PC-3 (cell line): ENCODE data around the gene GBA2. TPM values are rescaled to one million over a fixed set of nuclear protein-coding genes. Genes with fewer than 3 reads are reported as not detected.
A peak's percentile ranks its signal among the peaks of the same experiment; 100 is the strongest.

Experiments
- ATAC-seq: fragments of 200-7000 bp; cut with Tn5 transposase; 2 replicates; pipeline ENCODE4 v1.9.1; 2020; ENCODE audit warnings: mild to moderate bottlenecking, moderate library complexity
- BruUV-seq: library from RNA; stranded (reverse); fragments of 400-500 nt; replicated peaks from 2 replicates; lab custom pipeline; 2021; lab: Mats Ljungman, UMichigan
- CTCF ChIA-PET: fragments of 300-600 bp; sonication (Branson Sonifier 250); formaldehyde crosslinking; loops from one replicate; lab custom pipeline; 2022; ENCODE audit warnings: antibody characterized with exemption; lab: Charles Lee
- POLR2A ChIA-PET: fragments of 300-600 bp; sonication (Branson Sonifier 250); formaldehyde crosslinking; loops from one replicate; lab custom pipeline; 2022; ENCODE audit warnings: antibody characterized with exemption; ENCODE audit not compliant: unreplicated experiment; lab: Charles Lee
- DNase-seq: peaks from one replicate; pipeline ENCODE4 v3.0.0-alpha.2; 2015
- H2AFZ ChIP-seq: fragments of 300-600 bp; sonication (generic); 2 replicates; pipeline ENCODE4 v1.6.0; 2016; ENCODE audit warnings: antibody characterized with exemption, low read length
- H3F3A ChIP-seq: fragments of 300-600 bp; sonication (generic); one replicate; pipeline ENCODE4 v1.6.0; 2017; ENCODE audit warnings: antibody characterized with exemption, low read length, control low read depth, mild to moderate bottlenecking; ENCODE audit not compliant: unreplicated experiment
- H3K27ac ChIP-seq: fragments of 300-600 bp; sonication (generic); 2 replicates; pipeline ENCODE4 v1.5.1; 2016; ENCODE audit warnings: mild to moderate bottlenecking, low read length
- H3K27me3 ChIP-seq: fragments of 300-600 bp; sonication (generic); 2 replicates; pipeline ENCODE4 v1.6.1; 2016; ENCODE audit warnings: low read length, mixed read lengths
- H3K36me3 ChIP-seq: fragments of 300-600 bp; sonication (generic); 2 replicates; pipeline ENCODE4 v1.6.1; 2016; ENCODE audit warnings: low read depth, mixed run types, low read length, mixed read lengths
- H3K4me1 ChIP-seq: fragments of 300-600 bp; sonication (generic); 2 replicates; pipeline ENCODE4 v1.5.1; 2016; ENCODE audit warnings: low read length; ENCODE audit not compliant: insufficient read depth
- H3K4me2 ChIP-seq: fragments of 300-600 bp; sonication (generic); 2 replicates; pipeline ENCODE4 v1.6.0; 2016; ENCODE audit warnings: low read length
- H3K4me3 ChIP-seq: fragments of 300-600 bp; sonication (generic); 2 replicates; pipeline ENCODE4 v1.5.1; 2016; ENCODE audit warnings: mild to moderate bottlenecking, low read length, mixed read lengths
- H3K79me2 ChIP-seq: fragments of 300-600 bp; sonication (generic); 2 replicates; pipeline ENCODE4 v1.6.1; 2017; ENCODE audit warnings: low read length, mixed read lengths
- H3K9ac ChIP-seq: fragments of 300-600 bp; sonication (generic); 2 replicates; pipeline ENCODE4 v1.6.0; 2016; ENCODE audit warnings: mild to moderate bottlenecking, low read length
- H3K9me2 ChIP-seq: fragments of 300-600 bp; sonication (generic); replicated peaks from 2 replicates; pipeline ENCODE4 v1.6.1; 2016; ENCODE audit warnings: mixed run types, low read length, mixed read lengths
- H3K9me3 ChIP-seq: fragments of 300-600 bp; sonication (generic); 2 replicates; pipeline ENCODE4 v1.6.1; 2016; ENCODE audit warnings: low read length, mixed read lengths
- H4K20me1 ChIP-seq: fragments of 300-600 bp; sonication (generic); 2 replicates; pipeline ENCODE4 v1.6.1; 2016; ENCODE audit warnings: low read length, mixed read lengths
- CTCF ChIP-seq: fragments of 300-600 bp; sonication (generic); conservative IDR thresholded peaks from 2 replicates; pipeline ENCODE4 v1.5.1; 2017; ENCODE audit warnings: antibody characterized with exemption, low read depth, mild to moderate bottlenecking, low read length
- EZH2 ChIP-seq: fragments of 300-600 bp; sonication (generic); IDR thresholded peaks from one replicate; pipeline ENCODE4 v1.6.1; 2017; ENCODE audit warnings: antibody characterized with exemption, mild to moderate bottlenecking, low read length; ENCODE audit not compliant: unreplicated experiment
- EZH2phosphoT487 ChIP-seq: fragments of 300-600 bp; sonication (generic); IDR thresholded peaks from 2 replicates; pipeline ENCODE4 v1.6.1; 2018; ENCODE audit warnings: mild to moderate bottlenecking, antibody characterized with exemption, low read length, borderline replicate concordance
- intact Hi-C: fragments of 100-400 bp; cut with micrococcal nuclease; formaldehyde crosslinking; loops from 2 replicates; pipeline ENCODE4 v1.9.0; 2023
- total RNA-seq: library from RNA; depleted of rRNA; stranded (reverse); fragments of >200 nt; gene quantifications from 2 replicates; pipeline ENCODE4 v1.2.3, GENCODE V29; 2014

GBA2 gene
- total RNA-seq, 1 experiment from 2014 or later, result 81.7 TPM

- Histone ChIP-seq H3K9me2 (no peaks in the 10 kb centered on the region), H3K36me3 (peaks cover 33% of the 10 kb centered on the region), H3K79me2 (no peaks in the 10 kb centered on the region), H3K4me1 (peaks cover 12% of the 10 kb centered on the region), H3K9me3 (no peaks in the 10 kb centered on the region), H3K4me2 (no peak overlapping the region), H3F3A (no peaks in the 10 kb centered on the region), H2AFZ (no peak overlapping the region), H3K27ac (no peak overlapping the region), H3K27me3 (no peaks in the 10 kb centered on the region), H3K4me3 (no peak overlapping the region), H4K20me1 (no peaks in the 10 kb centered on the region), H3K9ac (no peak overlapping the region)
- intact Hi-C loops, result loop anchor here (5.0 kb wide), 1 partner anchor 41 kb away; the partner anchor contains the start of genes CCDC107 and RMRP
- no TSS peak for BruUV-seq
- DNase-seq (no peak), ATAC-seq (no peak)
- TF ChIP-seq CTCF (no peak), EZH2phosphoT487 (no peak), EZH2 (no peak)
- ChIA-PET CTCF (no interaction called here), POLR2A (no interaction called here)
Measured at GRCh38 chr9:35698231-35698630, 50.8 kb downstream of the GBA2 start.

GRCh38 chr9:35697486-35697885 lies 51.5 kb downstream of the GBA2 start:
- no peaks in the 10 kb centered on the region for H3K27me3 ChIP-seq
- no peaks in the 10 kb centered on the region for H4K20me1 ChIP-seq
- BruUV-seq, result no TSS peak
- intact Hi-C loops, result loop anchor here (5.0 kb wide), 1 partner anchor 40 kb away; the partner anchor contains the start of genes CCDC107 and RMRP
- no peak overlapping the region for H3K4me3 ChIP-seq
- no peak for ATAC-seq
- CTCF ChIA-PET, result no interaction called here
- H3K4me2 ChIP-seq, result no peak overlapping the region
- no peak overlapping the region for H2AFZ ChIP-seq
- no peaks in the 10 kb centered on the region for H3K9me2 ChIP-seq
- POLR2A ChIA-PET, result no interaction called here
- no peaks in the 10 kb centered on the region for H3F3A ChIP-seq
- H3K9ac ChIP-seq, result no peak overlapping the region
- peaks cover 27% of the 10 kb centered on the region for H3K36me3 ChIP-seq
- peaks cover 12% of the 10 kb centered on the region for H3K4me1 ChIP-seq
- no peak overlapping the region for H3K27ac ChIP-seq
- TF ChIP-seq EZH2phosphoT487, result no peak
- no peak for TF ChIP-seq EZH2
- TF ChIP-seq CTCF, result no peak
- DNase-seq, result no peak
- no peaks in the 10 kb centered on the region for H3K9me3 ChIP-seq
- no peaks in the 10 kb centered on the region for H3K79me2 ChIP-seq

- H3K4me1 ChIP-seq, result peaks cover 12% of the 10 kb centered on the region
- no peak overlapping the region for H3K4me3 ChIP-seq
- intact Hi-C loops, result loop anchor here (5.0 kb wide), 1 partner anchor 39 kb away; the partner anchor contains the start of genes CCDC107 and RMRP
- no peaks in the 10 kb centered on the region for H3K27me3 ChIP-seq
- H4K20me1 ChIP-seq, result no peaks in the 10 kb centered on the region
- no peaks in the 10 kb centered on the region for H3K79me2 ChIP-seq
- peak; percentile 49 for DNase-seq
- POLR2A ChIA-PET, result interaction anchor here (1.0 kb wide), 1 partner anchor 52 kb away, joined by 3 read pairs; the partner anchor contains the start of genes GBA2 and RGP1
- CTCF ChIA-PET, result interaction anchor here (0.5 to 1.2 kb wide), 4 partner anchors 23 to 43 kb away, joined by 3 to 5 read pairs (median 4); partner anchors contain the start of genes CREB3 and TLN1
- no peaks in the 10 kb centered on the region for H3K9me3 ChIP-seq
- H3K27ac ChIP-seq, result peak overlapping the region; percentile 63
- no TSS peak for BruUV-seq
- no peak overlapping the region for H2AFZ ChIP-seq
- ATAC-seq, result peak; percentile 67
- H3K36me3 ChIP-seq, result peaks cover 23% of the 10 kb centered on the region
- no peaks in the 10 kb centered on the region for H3K9me2 ChIP-seq
- H3K9ac ChIP-seq, result no peak overlapping the region
- no peak overlapping the region for H3K4me2 ChIP-seq
- TF ChIP-seq EZH2phosphoT487 (no peak), CTCF (peak; percentile 73)
- no peaks in the 10 kb centered on the region for H3F3A ChIP-seq
Measured at GRCh38 chr9:35696520-35697215, 52.4 kb downstream of the GBA2 start.
